MM.1S (cell line): ENCODE results near the gene MAP3K3.

Experiments
- EZH2 ChIP-seq: fragments of 300-600 bp; sonication (generic); optimal IDR thresholded peaks from 2 replicates; pipeline ENCODE3; 2017; ENCODE audit warnings: low read depth, mild to moderate bottlenecking, antibody characterized with exemption, low read length, mixed read lengths
- EZH2phosphoT487 ChIP-seq: fragments of 300-600 bp; sonication (generic); IDR thresholded peaks from 2 replicates; pipeline ENCODE4 v1.6.1; 2018; ENCODE audit warnings: antibody characterized with exemption, low read length
- TF ChIP-seq, protein P1 (sequence below): fragments of 300-600 bp; sonication (generic); IDR thresholded peaks from 2 replicates; pipeline ENCODE4 v1.5.1; 2016; ENCODE audit warnings: antibody characterized with exemption, low read length, mixed read lengths

GRCh38 chr17:63659850-63660249 is 37.6 kb downstream of the MAP3K3 start:
- TF ChIP-seq, protein P1, sequence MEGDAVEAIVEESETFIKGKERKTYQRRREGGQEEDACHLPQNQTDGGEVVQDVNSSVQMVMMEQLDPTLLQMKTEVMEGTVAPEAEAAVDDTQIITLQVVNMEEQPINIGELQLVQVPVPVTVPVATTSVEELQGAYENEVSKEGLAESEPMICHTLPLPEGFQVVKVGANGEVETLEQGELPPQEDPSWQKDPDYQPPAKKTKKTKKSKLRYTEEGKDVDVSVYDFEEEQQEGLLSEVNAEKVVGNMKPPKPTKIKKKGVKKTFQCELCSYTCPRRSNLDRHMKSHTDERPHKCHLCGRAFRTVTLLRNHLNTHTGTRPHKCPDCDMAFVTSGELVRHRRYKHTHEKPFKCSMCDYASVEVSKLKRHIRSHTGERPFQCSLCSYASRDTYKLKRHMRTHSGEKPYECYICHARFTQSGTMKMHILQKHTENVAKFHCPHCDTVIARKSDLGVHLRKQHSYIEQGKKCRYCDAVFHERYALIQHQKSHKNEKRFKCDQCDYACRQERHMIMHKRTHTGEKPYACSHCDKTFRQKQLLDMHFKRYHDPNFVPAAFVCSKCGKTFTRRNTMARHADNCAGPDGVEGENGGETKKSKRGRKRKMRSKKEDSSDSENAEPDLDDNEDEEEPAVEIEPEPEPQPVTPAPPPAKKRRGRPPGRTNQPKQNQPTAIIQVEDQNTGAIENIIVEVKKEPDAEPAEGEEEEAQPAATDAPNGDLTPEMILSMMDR: no peak
- TF ChIP-seq EZH2phosphoT487 (no peak), EZH2 (no peak)
